Right cardiac atrium (tissue), 5 donors: ENCODE data around the gene PSMB11. TPM values are rescaled to one million over a fixed set of nuclear protein-coding genes. Genes with fewer than 3 reads are reported as not detected.

ENCODE experiments used
- ATAC-seq, 2 donors: fragments of 200-7000 bp; cut with Tn5 transposase; one replicate each; pipeline versions ENCODE4 v1.8.0 to v1.9.1; 2020; ENCODE audit warnings: moderate library complexity in 2 of 2, mild to moderate bottlenecking in 1 of 2
- DNase-seq, 3 donors: peaks; one replicate each; pipeline ENCODE4 v3.0.0-alpha.2; 2020
- H3K27ac ChIP-seq: one replicate; pipeline ENCODE4 v1.5.1; 2013; ENCODE audit warnings: mild to moderate bottlenecking, low read length, control low read depth, moderate library complexity
- H3K27me3 ChIP-seq: one replicate; pipeline ENCODE4 v1.6.1; 2013; ENCODE audit not compliant: control insufficient read depth, insufficient read depth
- H3K4me1 ChIP-seq: one replicate; pipeline ENCODE4 v1.6.1; 2013; ENCODE audit warnings: low read length; ENCODE audit not compliant: control insufficient read depth, insufficient read depth
- H3K4me3 ChIP-seq: one replicate; pipeline ENCODE4 v1.5.1; 2013; ENCODE audit warnings: low read length, control low read depth
- H3K9me3 ChIP-seq: one replicate; pipeline ENCODE4 v1.6.1; 2013; ENCODE audit warnings: low read length; ENCODE audit not compliant: control insufficient read depth
- WGBS: extraction: QIAGEN DNeasy Blood & Tissue Kit; methylation state at CpG from one replicate; pipeline ENCODE4 v1.1.7; 2013; 5-methylcytosine and 5-hydroxymethylcytosine counted together
- intact Hi-C, 4 donors: fragments of 100-400 bp; cut with DNase I; formaldehyde crosslinking; loops; one replicate each; pipeline versions ENCODE4 v1.11.0 to v1.14.0; 2022 to 2023
- polyA plus RNA-seq: library from polyadenylated mRNA; stranded (reverse); fragments of 200-250 nt; gene quantifications from one replicate; pipeline ENCODE4 v1.2.3, GENCODE V29; 2013
- total RNA-seq, 4 donors: library from RNA; stranded (reverse); fragmentation: NEBNext Ultra II Directional; extraction: Animal tissue kit (Norgen Biotek cat#: 25700); gene quantifications; one replicate each; pipeline ENCODE4 v1.2.1, GENCODE V29; 2021
- donor health status: healthy with polysubstance abuse.
- donor health status: DM: no; HTN: yes; CAD: no.
- donor health status: DM: no; HTN: no; CAD: no.
- donor health status: DM: no; HTN: yes; CAD: no; lungs with severe emphysema.
- donor health status: DM: yes; HTN: yes; CAD: no.

The PSMB11 gene
- total and polyA plus RNA-seq, 5 donors, result not detected

GRCh38 chr14:23093526-23093925, 51.5 kb downstream of the PSMB11 start:
- Histone ChIP-seq H3K27me3 (no peaks in the 10 kb centered on the region), H3K4me1 (peaks cover 2% of the 10 kb centered on the region), H3K9me3 (no peaks in the 10 kb centered on the region), H3K27ac (no peak overlapping the region), H3K4me3 (peak overlapping the region; percentile 86)
- intact Hi-C loops, result no loop called here
- WGBS, result 82% methylated on average over 2 of the region's 2 CpGs
- no peak for ATAC-seq
- DNase-seq, result no peak

Other genes with a start within 250 kb of the PSMB11 start
- 10 to 100 TPM in 1 of 4 donors, 1 to 10 TPM in 3; 5.7 to 13.6 (median 7.5) TPM for gene SLC7A7, start 226.8 kb upstream of the PSMB11 start, total RNA-seq
- gene SLC7A7, start 226.8 kb upstream of the PSMB11 start, polyA plus RNA-seq, result 3.1 TPM
- 100 to 1,000 TPM in 1 of 4 donors, 10 to 100 TPM in 3; 86.2 to 115 (median 91.1) TPM for gene MRPL52, start 212.3 kb upstream of the PSMB11 start, total RNA-seq
- 113 TPM for gene MRPL52, start 212.3 kb upstream of the PSMB11 start, polyA plus RNA-seq
- 10 to 100 TPM; 45.3 to 64.1 (median 50.0) TPM for gene MMP14, start 205.6 kb upstream of the PSMB11 start, total RNA-seq
- 33.3 TPM for gene MMP14, start 205.6 kb upstream of the PSMB11 start, polyA plus RNA-seq
- 10 to 100 TPM; 66.2 to 89.7 (median 76.5) TPM for gene LRP10, start 170.5 kb upstream of the PSMB11 start, total RNA-seq
- 28.7 TPM for gene LRP10, start 170.5 kb upstream of the PSMB11 start, polyA plus RNA-seq
- gene REM2, start 159.0 kb upstream of the PSMB11 start, total RNA-seq, result under 1 TPM in 1 of 4 donors, not detected in 3; 0.25 TPM
- 0.07 TPM for gene REM2, start 159.0 kb upstream of the PSMB11 start, polyA plus RNA-seq
- 10 to 100 TPM; 56.0 to 66.3 (median 61.6) TPM for gene RBM23, start 123.1 kb upstream of the PSMB11 start, total RNA-seq
- 26.0 TPM for gene RBM23, start 123.1 kb upstream of the PSMB11 start, polyA plus RNA-seq
- 10 to 100 TPM; 37.3 to 52.1 (median 49.5) TPM for gene PRMT5, start 112.8 kb upstream of the PSMB11 start, total RNA-seq
- 22.0 TPM for gene PRMT5, start 112.8 kb upstream of the PSMB11 start, polyA plus RNA-seq
- 10 to 100 TPM; 16.5 to 33.5 (median 27.2) TPM for gene HAUS4, start 85.1 kb upstream of the PSMB11 start, total RNA-seq
- gene HAUS4, start 85.1 kb upstream of the PSMB11 start, polyA plus RNA-seq, result 29.6 TPM
- 1 to 10 TPM; 5.7 to 6.9 (median 6.6) TPM for gene AJUBA, start 59.7 kb upstream of the PSMB11 start, total RNA-seq
- 4.8 TPM for gene AJUBA, start 59.7 kb upstream of the PSMB11 start, polyA plus RNA-seq
- 10 to 100 TPM in 1 of 4 donors, 1 to 10 TPM in 3; 5.8 to 11.4 (median 6.7) TPM for gene C14orf93, start 32.1 kb upstream of the PSMB11 start, total RNA-seq
- gene C14orf93, start 32.1 kb upstream of the PSMB11 start, polyA plus RNA-seq, result 4.1 TPM
- 100 to 1,000 TPM; 108 to 126 (median 112) TPM for gene PSMB5, start 7.3 kb upstream of the PSMB11 start, total RNA-seq
- gene PSMB5, start 7.3 kb upstream of the PSMB11 start, polyA plus RNA-seq, result 140 TPM
- 1 to 10 TPM in 3 of 4 donors, under 1 TPM in 1; 0.95 to 2.3 (median 2.2) TPM for gene CDH24, start 15.3 kb downstream of the PSMB11 start, total RNA-seq
- 2.5 TPM for gene CDH24, start 15.3 kb downstream of the PSMB11 start, polyA plus RNA-seq
- gene ACIN1, start 52.9 kb downstream of the PSMB11 start, total RNA-seq, result 10 to 100 TPM; 78.9 to 87.8 (median 84.8) TPM
- gene ACIN1, start 52.9 kb downstream of the PSMB11 start, polyA plus RNA-seq, result 67.1 TPM
- 10 to 100 TPM; 30.2 to 43.9 (median 41.2) TPM for gene C14orf119, start 53.3 kb downstream of the PSMB11 start, total RNA-seq
- gene C14orf119, start 53.3 kb downstream of the PSMB11 start, polyA plus RNA-seq, result 27.3 TPM
- not detected for gene CIROP, start 62.8 kb downstream of the PSMB11 start, total RNA-seq
- not detected for gene CIROP, start 62.8 kb downstream of the PSMB11 start, polyA plus RNA-seq
- not detected for gene CEBPE, start 77.0 kb downstream of the PSMB11 start, total RNA-seq
- not detected for gene CEBPE, start 77.0 kb downstream of the PSMB11 start, polyA plus RNA-seq
- gene SLC7A8, start 141.4 kb downstream of the PSMB11 start, total RNA-seq, result 10 to 100 TPM in 2 of 4 donors, 1 to 10 TPM in 2; 6.9 to 11.7 (median 10.1) TPM
- gene SLC7A8, start 141.4 kb downstream of the PSMB11 start, polyA plus RNA-seq, result 7.8 TPM
- not detected for gene RNF212B, start 195.7 kb downstream of the PSMB11 start, total RNA-seq
- gene RNF212B, start 195.7 kb downstream of the PSMB11 start, polyA plus RNA-seq, result not detected
- gene HOMEZ, start 243.9 kb downstream of the PSMB11 start, total RNA-seq, result 10 to 100 TPM in 2 of 4 donors, 1 to 10 TPM in 2; 8.4 to 12.7 (median 10.4) TPM
- gene HOMEZ, start 243.9 kb downstream of the PSMB11 start, polyA plus RNA-seq, result 9.8 TPM